K562 (cell line): ENCODE data around the gene CNPY4. TPM values are rescaled to one million over a fixed set of nuclear protein-coding genes. Genes with fewer than 3 reads are reported as not detected.
A peak's percentile ranks its signal among the peaks of the same experiment; 100 is the strongest.

Source experiments
- FOXO4 ChIP-seq: fragments of 450-650 bp; formaldehyde crosslinking; IDR thresholded peaks from 2 replicates; pipeline ENCODE4 v1.4.0; 2020; ENCODE audit warnings: mild to moderate bottlenecking, moderate library complexity
- GTF3C2 ChIP-seq: IDR thresholded peaks from 3 replicates; pipeline ENCODE4 v1.6.1; 2011; ENCODE audit warnings: borderline replicate concordance, mild to moderate bottlenecking, moderate library complexity; ENCODE audit not compliant: insufficient read length; ENCODE audit errors: extremely low read depth
- HNRNPK ChIP-seq: fragments of 200-400 bp; formaldehyde crosslinking; IDR thresholded peaks from one replicate; pipeline ENCODE4 v1.6.1; 2018; ENCODE audit warnings: mild to moderate bottlenecking, low read depth, low read length; ENCODE audit not compliant: poor library complexity, severe bottlenecking
- KAT7 ChIP-seq: sonication (generic); formaldehyde crosslinking; IDR thresholded peaks from 2 replicates; pipeline ENCODE4 v1.8.0; 2022; ENCODE audit warnings: missing genetic modification reagents, mild to moderate bottlenecking, borderline replicate concordance
- MCM7 ChIP-seq, 2 experiments: fragments of 450-650 bp; IDR thresholded peaks; 2 replicates each; pipeline ENCODE4 v1.6.1; 2016 to 2018
- MXI1 ChIP-seq: IDR thresholded peaks from 2 replicates; pipeline ENCODE4 v1.6.1; 2011; ENCODE audit warnings: low read depth, mild to moderate bottlenecking, improper control_type of control experiment, low read length
- POLR2G ChIP-seq: fragments of 200-400 bp; formaldehyde crosslinking; IDR thresholded peaks from 2 replicates; pipeline ENCODE4 v1.6.1; 2017; ENCODE audit warnings: low read depth, mild to moderate bottlenecking, antibody characterized with exemption, low read length, moderate library complexity
- RBM15 ChIP-seq: fragments of 200-400 bp; formaldehyde crosslinking; IDR thresholded peaks from 2 replicates; pipeline ENCODE4 v1.6.1; 2018; ENCODE audit warnings: mild to moderate bottlenecking, low read length, moderate library complexity; ENCODE audit not compliant: insufficient read depth
- RFX7 ChIP-seq: fragments of 250-450 bp; sonication (Bioruptor Pico); IDR thresholded peaks from 2 replicates; pipeline ENCODE4 v1.5.1; 2021; ENCODE audit warnings: mild to moderate bottlenecking
- TRIM24 ChIP-seq, 2 experiments: fragments of 450-650 bp; IDR thresholded peaks; 2 replicates each; pipeline ENCODE4 v1.6.1; 2016
- UBTF ChIP-seq, 2 experiments: IDR thresholded peaks; 2 replicates each; pipeline ENCODE4 v1.6.1; 2012; ENCODE audit warnings: improper control_type of control experiment in 2 of 2, low read depth in 2 of 2, low read length in 2 of 2, borderline replicate concordance in 1 of 2
- ZC3H4 ChIP-seq: sonication (generic); formaldehyde crosslinking; IDR thresholded peaks from 2 replicates; pipeline ENCODE4 v1.9.0; 2021; ENCODE audit warnings: missing genetic modification reagents, borderline replicate concordance
- polyA plus RNA-seq, 8 experiments: library from polyadenylated mRNA; depleted of rRNA in 4 of 8; stranded (reverse) in 5 of 8; unstranded in 3 of 8; fragments of >200 nt; fragmentation: Nextera tagmentation in 2 of 8; fragmentation: Illumina TruSeq in 1 of 8; extraction: Ambion mirVana in 2 of 8; extraction: Trizol in 1 of 8; gene quantifications; 2 replicates each; pipeline versions ENCODE4 v1.2.1 to v1.2.3, GENCODE V29; 2011 to 2014; ENCODE audit warnings: inconsistent platforms in 1 of 8, missing spikeins in 1 of 8
- total RNA-seq, 7 experiments: library from RNA; depleted of rRNA in 6 of 7; stranded (reverse); fragments of >200 nt in 6 of 7; fragmentation: Illumina TruSeq in 2 of 7; extraction: Trizol in 2 of 7; gene quantifications; 2 replicates each; pipeline versions ENCODE4 v1.2.1 to v1.2.3, GENCODE V29; 2011 to 2021; ENCODE audit warnings: low replicate concordance in 1 of 7

Gene CNPY4
- total and polyA plus RNA-seq, 9 of the 15 experiments (the other 6 are each of a cell fraction or from before 2014, with no cell fraction given) = 1.9 to 11.2 (median 7.0) TPM

GRCh38 chr7:100091411-100092181, 27.8 kb upstream of the CNPY4 start (continued):
- TF ChIP-seq GTF3C2 = no peak
- TF ChIP-seq RBM15 = no peak
- TF ChIP-seq MCM7 (IDR thresholded peaks at IDR 0.05) = no peak
- no peak for TF ChIP-seq HNRNPK
- TF ChIP-seq FOXO4 = peak; percentile 26; the same call in 1 of the 2 replicates
- 0 out of 2 replicates have a peak, but pooled peaks have one; percentile 38 for TF ChIP-seq RFX7 (CRISPR knock-in tag)
- peak; percentile 54 for TF ChIP-seq MXI1
- TF ChIP-seq TRIM24 (IDR thresholded peaks at IDR 0.05) = no peak
- TF ChIP-seq ZC3H4 = no peak
- TF ChIP-seq POLR2G = peak; percentile 75
- no peak for TF ChIP-seq KAT7
- no peak for TF ChIP-seq UBTF (IDR thresholded peaks at IDR 0.05; ENCODE audit: borderline replicate concordance in 1 of 2, low read depth in 2 of 2, low read length in 2 of 2)
